Vagina (tissue), 2 donors: ENCODE data around the gene PAK1IP1. TPM values are rescaled to one million over a fixed set of nuclear protein-coding genes. Genes with fewer than 3 reads are reported as not detected.

ENCODE experiments used
- DNase-seq, 2 donors: peaks; one replicate each; pipeline ENCODE4 v3.0.0-alpha.2; 2017; ENCODE audit errors: extremely low spot score in 2 of 2
- H3K27ac ChIP-seq: fragments of 200-600 bp; sonication (generic); one replicate; pipeline ENCODE4 v1.5.1; 2019
- H3K27me3 ChIP-seq: fragments of 200-600 bp; sonication (generic); one replicate; pipeline ENCODE4 v1.5.1; 2019
- H3K36me3 ChIP-seq, 2 donors: fragments of 200-600 bp; sonication (generic); one replicate each; pipeline ENCODE4 v1.5.1; 2017 to 2019
- H3K4me1 ChIP-seq: fragments of 200-600 bp; sonication (generic); one replicate; pipeline ENCODE4 v1.5.1; 2019
- H3K4me3 ChIP-seq, 2 donors: fragments of 200-600 bp; sonication (generic); 1 replicate in 1 of 2; 2 replicates in 1 of 2; pipeline ENCODE4 v1.5.1; 2016 to 2019
- H3K9me3 ChIP-seq: fragments of 200-600 bp; sonication (generic); one replicate; pipeline ENCODE4 v1.5.1; 2019
- POLR2A ChIP-seq, 2 donors: fragments of 450-650 bp; IDR thresholded peaks; one replicate each; pipeline ENCODE4 v1.6.1; 2017; ENCODE audit warnings: antibody characterized with exemption in 2 of 2, mild to moderate bottlenecking in 2 of 2, moderate library complexity in 2 of 2
- POLR2AphosphoS5 ChIP-seq, 2 donors: sonication (generic); formaldehyde crosslinking; IDR thresholded peaks; one replicate each; pipeline ENCODE4 v1.9.0; 2017; ENCODE audit warnings: antibody characterized with exemption in 2 of 2, mild to moderate bottlenecking in 2 of 2, low read depth in 1 of 2; ENCODE audit not compliant: insufficient read depth in 1 of 2
- intact Hi-C: fragments of 100-400 bp; cut with DNase I; formaldehyde crosslinking; loops from one replicate; pipeline ENCODE4 v1.15.1; 2023
- total RNA-seq: library from RNA; depleted of rRNA; stranded (reverse); fragments of >200 nt; gene quantifications from one replicate; pipeline ENCODE4 v1.2.3, GENCODE V29; 2016
- TF ChIP-seq, protein P1 (sequence below), 3 experiments: fragments of 450-650 bp in 2 of 3; fragments of 200-600 bp in 1 of 3; sonication (generic) in 1 of 3; IDR thresholded peaks; one replicate each; pipeline ENCODE4 v1.5.1; 2017 to 2019; ENCODE audit warnings: antibody characterized with exemption in 3 of 3, mild to moderate bottlenecking in 2 of 3, moderate library complexity in 2 of 3

The PAK1IP1 gene
- total RNA-seq, 1 donor from 2014 or later: 8.8 TPM

GRCh38 chr6:10725044-10725443 is 30.3 kb downstream of the PAK1IP1 start:
- H3K4me1 ChIP-seq: peaks cover 50% of the 10 kb centered on the region

DNA sequence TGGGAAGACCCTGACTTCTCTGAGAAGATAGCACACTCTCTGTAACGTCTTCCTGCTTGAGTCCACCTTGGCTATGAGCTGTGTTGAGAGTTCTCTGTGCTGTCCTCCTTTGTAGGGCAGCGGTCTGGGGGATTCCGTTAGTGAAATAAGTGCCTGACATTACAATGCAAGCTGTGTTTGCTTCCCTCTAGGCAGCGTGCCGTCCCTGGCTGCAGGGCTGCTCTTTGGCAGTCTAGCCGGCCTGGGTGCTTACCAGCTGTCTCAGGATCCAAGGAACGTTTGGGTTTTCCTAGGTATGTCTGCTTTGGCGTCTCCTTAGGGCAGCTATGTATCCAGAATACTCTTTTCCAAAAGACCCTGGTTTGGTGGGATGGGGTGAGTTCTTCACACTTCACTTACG is 30.9 kb downstream of the PAK1IP1 start:
- no peak for TF ChIP-seq POLR2A (IDR thresholded peaks at IDR 0.05)
- TF ChIP-seq POLR2AphosphoS5 (IDR thresholded peaks at IDR 0.05; ENCODE audit: insufficient read depth in 1 of 2, low read depth in 1 of 2): no peak
- TF ChIP-seq, protein P1, sequence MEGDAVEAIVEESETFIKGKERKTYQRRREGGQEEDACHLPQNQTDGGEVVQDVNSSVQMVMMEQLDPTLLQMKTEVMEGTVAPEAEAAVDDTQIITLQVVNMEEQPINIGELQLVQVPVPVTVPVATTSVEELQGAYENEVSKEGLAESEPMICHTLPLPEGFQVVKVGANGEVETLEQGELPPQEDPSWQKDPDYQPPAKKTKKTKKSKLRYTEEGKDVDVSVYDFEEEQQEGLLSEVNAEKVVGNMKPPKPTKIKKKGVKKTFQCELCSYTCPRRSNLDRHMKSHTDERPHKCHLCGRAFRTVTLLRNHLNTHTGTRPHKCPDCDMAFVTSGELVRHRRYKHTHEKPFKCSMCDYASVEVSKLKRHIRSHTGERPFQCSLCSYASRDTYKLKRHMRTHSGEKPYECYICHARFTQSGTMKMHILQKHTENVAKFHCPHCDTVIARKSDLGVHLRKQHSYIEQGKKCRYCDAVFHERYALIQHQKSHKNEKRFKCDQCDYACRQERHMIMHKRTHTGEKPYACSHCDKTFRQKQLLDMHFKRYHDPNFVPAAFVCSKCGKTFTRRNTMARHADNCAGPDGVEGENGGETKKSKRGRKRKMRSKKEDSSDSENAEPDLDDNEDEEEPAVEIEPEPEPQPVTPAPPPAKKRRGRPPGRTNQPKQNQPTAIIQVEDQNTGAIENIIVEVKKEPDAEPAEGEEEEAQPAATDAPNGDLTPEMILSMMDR (IDR thresholded peaks at IDR 0.05): no peak

More at GRCh38 chr6:10725044-10725443, 30.3 kb downstream of the PAK1IP1 start:
- DNase-seq: no peak
- Histone ChIP-seq H3K9me3 (no peaks in the 10 kb centered on the region), H3K4me3 (no peak overlapping the region), H3K27ac (no peak overlapping the region), H3K27me3 (no peaks in the 10 kb centered on the region), H3K36me3 (peaks cover 0 to 35% of the 10 kb centered on the region in 2 donors)
- TF ChIP-seq POLR2AphosphoS5 (IDR thresholded peaks at IDR 0.05; ENCODE audit: insufficient read depth in 1 of 2, low read depth in 1 of 2): no peak
- TF ChIP-seq, protein P1 (IDR thresholded peaks at IDR 0.05): no peak
- TF ChIP-seq POLR2A (IDR thresholded peaks at IDR 0.05): no peak
- intact Hi-C loops: no loop called here

DNA sequence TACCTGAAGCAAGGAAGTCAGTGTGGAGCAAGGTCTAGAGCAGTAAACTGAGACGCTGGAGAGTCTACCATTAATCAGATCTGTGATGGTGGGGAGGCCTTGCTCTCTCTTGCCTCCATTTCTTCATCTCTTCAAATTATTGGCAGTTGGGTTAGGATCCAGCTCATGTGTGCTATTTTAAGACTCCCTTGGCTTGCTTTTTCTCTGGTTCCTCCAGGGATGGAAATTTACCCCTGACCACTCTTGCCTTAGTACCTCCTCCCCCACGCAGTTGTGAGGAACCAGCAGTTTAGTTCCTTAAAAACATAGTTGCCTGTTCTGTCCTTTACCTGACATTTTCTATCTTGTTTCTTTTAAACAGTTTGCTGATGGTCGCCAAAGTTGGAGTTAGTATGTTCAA is 35.5 kb downstream of the PAK1IP1 start:
- H3K27me3 ChIP-seq: no peaks in the 10 kb centered on the region
- no peak overlapping the region for H3K4me3 ChIP-seq
- H3K9me3 ChIP-seq: no peaks in the 10 kb centered on the region
- TF ChIP-seq, protein P1 (IDR thresholded peaks at IDR 0.05): no peak
- TF ChIP-seq POLR2AphosphoS5 (IDR thresholded peaks at IDR 0.05; ENCODE audit: insufficient read depth in 1 of 2, low read depth in 1 of 2) (no peak), POLR2A (IDR thresholded peaks at IDR 0.05) (no peak)
- intact Hi-C loops: no loop called here
- H3K27ac ChIP-seq: no peak overlapping the region
- DNase-seq: no peak
- H3K4me1 ChIP-seq: peaks cover 11% of the 10 kb centered on the region
- peaks cover 0 to 56% of the 10 kb centered on the region in 2 donors for H3K36me3 ChIP-seq

More for the DNA sequence above, 30.9 kb downstream of the PAK1IP1 start:
- Histone ChIP-seq H3K27ac (no peak overlapping the region), H3K27me3 (no peaks in the 10 kb centered on the region), H3K4me1 (peaks cover 49% of the 10 kb centered on the region), H3K9me3 (no peaks in the 10 kb centered on the region), H3K36me3 (peaks cover 0 to 42% of the 10 kb centered on the region in 2 donors), H3K4me3 (no peak overlapping the region)
- intact Hi-C loops: no loop called here
- no peak for DNase-seq

DNA sequence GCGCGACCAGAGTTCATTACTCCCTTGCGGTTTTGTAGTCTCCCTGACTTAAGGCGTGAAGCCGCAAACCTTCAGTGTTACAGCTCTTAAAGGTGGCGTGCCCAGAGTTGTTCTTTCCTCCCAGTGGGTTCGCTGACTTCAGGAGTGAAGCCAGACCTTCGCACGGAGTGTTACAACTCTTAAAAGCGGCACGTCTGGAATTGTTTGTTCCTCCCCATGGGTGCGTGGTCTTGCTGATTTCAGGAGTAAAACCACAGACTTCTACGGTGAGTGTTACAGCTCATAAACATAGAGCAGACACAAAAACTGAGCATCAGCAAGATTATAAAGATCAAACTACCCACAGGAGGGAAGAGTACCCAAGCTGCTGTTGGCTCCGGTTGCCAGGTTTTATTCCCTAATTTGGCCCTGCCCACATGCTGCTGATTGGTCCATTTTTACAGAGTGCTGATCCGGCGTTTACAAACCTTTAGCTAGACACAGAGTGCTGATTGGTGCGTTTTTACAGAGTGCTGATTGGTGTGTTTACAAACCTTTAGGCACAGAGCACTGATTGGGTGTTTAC is 38.5 kb downstream of the PAK1IP1 start:
- Histone ChIP-seq H3K27ac (no peak overlapping the region), H3K4me3 (no peak overlapping the region), H3K27me3 (no peaks in the 10 kb centered on the region), H3K36me3 (peaks cover 0 to 41% of the 10 kb centered on the region in 2 donors), H3K9me3 (no peaks in the 10 kb centered on the region), H3K4me1 (no peaks in the 10 kb centered on the region)
- intact Hi-C loops: no loop called here
- DNase-seq: no peak
- TF ChIP-seq, protein P1 (IDR thresholded peaks at IDR 0.05): no peak

- Histone ChIP-seq H3K4me3 (no peak overlapping the region), H3K27me3 (no peaks in the 10 kb centered on the region), H3K36me3 (peaks cover 0 to 35% of the 10 kb centered on the region in 2 donors), H3K4me1 (no peaks in the 10 kb centered on the region), H3K9me3 (no peaks in the 10 kb centered on the region), H3K27ac (no peak overlapping the region)
- DNase-seq: no peak
- intact Hi-C loops: no loop called here
- TF ChIP-seq POLR2AphosphoS5 (IDR thresholded peaks at IDR 0.05; ENCODE audit: insufficient read depth in 1 of 2, low read depth in 1 of 2): no peak
These were observed 39.1 kb downstream of the PAK1IP1 start for GRCh38 chr6:10733863-10734262.
